Measurements from ENCODE around the gene VAPB.

VAPB gene

GRCh38 chr20:58466095-58466708 lies 77.2 kb downstream of the VAPB start:
- no peak for DNase-seq

GRCh38 chr20:58466729-58467571 lies 77.9 kb downstream of the VAPB start:
- DNase-seq = no peak

GRCh38 chr20:58467572-58468527 lies 78.8 kb downstream of the VAPB start:
- no peak for DNase-seq

GRCh38 chr20:58469616-58470015 lies 80.6 kb downstream of the VAPB start:
- no peak for DNase-seq

- no peak for DNase-seq
Observed at GRCh38 chr20:58470336-58471192, 81.5 kb downstream of the VAPB start.

- no peak for DNase-seq
Observed at GRCh38 chr20:58471193-58472164, 82.5 kb downstream of the VAPB start.

GRCh38 chr20:58472273-58473018 lies 83.4 kb downstream of the VAPB start:
- no peak for DNase-seq

GRCh38 chr20:58473453-58474425 lies 84.7 kb downstream of the VAPB start:
- DNase-seq = no peak

GRCh38 chr20:58475466-58475865 lies 86.4 kb downstream of the VAPB start:
- DNase-seq = no peak

GRCh38 chr20:58478141-58478805 lies 89.2 kb downstream of the VAPB start:
- DNase-seq = no peak

- DNase-seq = no peak
Observed at GRCh38 chr20:58479726-58480440, 90.9 kb downstream of the VAPB start.

- DNase-seq = no peak
Observed at GRCh38 chr20:58480551-58481336, 91.7 kb downstream of the VAPB start.

- DNase-seq = no peak
Observed at GRCh38 chr20:58481481-58482021, 92.5 kb downstream of the VAPB start.

- DNase-seq = no peak
Observed at GRCh38 chr20:58482416-58482815, 93.4 kb downstream of the VAPB start.

- no peak for DNase-seq
Observed at GRCh38 chr20:58483051-58483450, 94.0 kb downstream of the VAPB start.

- DNase-seq = no peak
Observed at GRCh38 chr20:58483470-58483869, 94.4 kb downstream of the VAPB start.

- no peak for DNase-seq
Observed at GRCh38 chr20:58485393-58485792, 96.4 kb downstream of the VAPB start.
